Measurements from ENCODE around the gene MYO5C. TPM values are rescaled to one million over a fixed set of nuclear protein-coding genes. Genes with fewer than 3 reads are reported as not detected.

Gene MYO5C
- total and polyA plus RNA-seq, 2 of the 13 experiments (the other 11 are each of a cell fraction or from before 2014, with no cell fraction given), result 15.7 to 23.7 TPM

- TF ChIP-seq RXRA (CRISPR knock-in tag; IDR thresholded peaks at IDR 0.05) (peak; percentile 87), ZNF318 (CRISPR knock-in tag; IDR thresholded peaks at IDR 0.05) (peak; percentile 71; the same call in 1 of the 2 replicates), STAG1 (CRISPR knock-in tag; IDR thresholded peaks at IDR 0.05) (0 out of 2 replicates have a peak, but pooled peaks have one; percentile 13), GATAD2A (CRISPR knock-in tag; IDR thresholded peaks at IDR 0.05) (peak; percentile 96), STAT6 (CRISPR knock-in tag; IDR thresholded peaks at IDR 0.05; ENCODE audit: borderline replicate concordance) (peak; percentile 69; the same call in 1 of the 2 replicates), MIER2 (CRISPR knock-in tag; IDR thresholded peaks at IDR 0.05) (peak; percentile 74; the same call in 1 of the 2 replicates), ZBTB33 (CRISPR knock-in tag; IDR thresholded peaks at IDR 0.05) (peak; percentile 18; the same call in 1 of the 2 replicates), ZNF605 (CRISPR knock-in tag; IDR thresholded peaks at IDR 0.05) (peak; percentile 44; the same call in 1 of the 2 replicates), CENPBD1 (CRISPR knock-in tag; IDR thresholded peaks at IDR 0.05; ENCODE audit: borderline replicate concordance, low read depth) (no peak), MAZ (IDR thresholded peaks at IDR 0.05; ENCODE audit: borderline replicate concordance, low read depth, low read length) (0 out of 2 replicates have a peak, but pooled peaks have one; percentile 46), MAZ (CRISPR knock-in tag; IDR thresholded peaks at IDR 0.05; ENCODE audit: low read depth) (peak; percentile 30; the same call in 1 of the 2 replicates)
Observed at GRCh38 chr15:52288051-52288942, 7.3 kb downstream of the MYO5C start (continued).
